DOHH2 (cell line): Measurements from ENCODE around the gene SLC9A6.

ENCODE experiments used
- H3F3A ChIP-seq: fragments of 200-600 bp; sonication (generic), shearing (Covaris generic); 2 replicates; pipeline ENCODE4 v1.6.0; 2016; ENCODE audit warnings: antibody characterized with exemption, mild to moderate bottlenecking; ENCODE audit not compliant: control insufficient read depth, insufficient read depth
- H3K27ac ChIP-seq: fragments of 200-600 bp; sonication (generic); 2 replicates; pipeline ENCODE4 v1.5.1; 2014; ENCODE audit warnings: low read depth, mild to moderate bottlenecking, low read length, moderate library complexity
- H3K27me3 ChIP-seq: fragments of 200-600 bp; sonication (generic); 2 replicates; pipeline ENCODE4 v1.6.1; 2014; ENCODE audit warnings: mild to moderate bottlenecking, low read length, mixed read lengths; ENCODE audit not compliant: control insufficient read depth
- H3K36me3 ChIP-seq: fragments of 200-600 bp; sonication (generic); 2 replicates; pipeline ENCODE4 v1.6.1; 2014; ENCODE audit warnings: mild to moderate bottlenecking, low read length, moderate library complexity, mixed read lengths; ENCODE audit not compliant: control insufficient read depth
- H3K4me1 ChIP-seq: fragments of 200-600 bp; sonication (generic); 2 replicates; pipeline ENCODE4 v1.6.1; 2014; ENCODE audit warnings: mild to moderate bottlenecking, low read length, mixed read lengths; ENCODE audit not compliant: control insufficient read depth
- H3K4me2 ChIP-seq: fragments of 200-600 bp; sonication (generic); 2 replicates; pipeline ENCODE4 v1.6.0; 2014; ENCODE audit warnings: mild to moderate bottlenecking, low read length, moderate library complexity
- H3K4me3 ChIP-seq: fragments of 200-600 bp; sonication (generic); 2 replicates; pipeline ENCODE4 v1.5.1; 2014; ENCODE audit warnings: mild to moderate bottlenecking, low read length, mixed read lengths
- H3K79me2 ChIP-seq: fragments of 200-600 bp; sonication (generic); 2 replicates; pipeline ENCODE4 v1.6.1; 2014; ENCODE audit warnings: mild to moderate bottlenecking, low read length, mixed read lengths; ENCODE audit not compliant: control insufficient read depth
- H3K9me2 ChIP-seq: fragments of 200-600 bp; sonication (generic); replicated peaks from 2 replicates; pipeline ENCODE4 v1.6.1; 2014; ENCODE audit warnings: mild to moderate bottlenecking, low read length, mixed read lengths; ENCODE audit not compliant: control insufficient read depth
- H3K9me3 ChIP-seq: fragments of 200-600 bp; sonication (generic); 2 replicates; pipeline ENCODE4 v1.6.1; 2014; ENCODE audit warnings: antibody characterized with exemption, low read length, mixed read lengths; ENCODE audit not compliant: control insufficient read depth, insufficient read depth
- H4K20me1 ChIP-seq: fragments of 200-600 bp; sonication (generic); 2 replicates; pipeline ENCODE4 v1.6.0; 2014; ENCODE audit warnings: low read depth, mild to moderate bottlenecking, antibody characterized with exemption, low read length, moderate library complexity; ENCODE audit not compliant: control insufficient read depth, insufficient read depth
- CTCF ChIP-seq: fragments of 200-600 bp; sonication (generic); IDR thresholded peaks from one replicate; pipeline ENCODE4 v1.5.1; 2014; ENCODE audit warnings: antibody characterized with exemption, mild to moderate bottlenecking, low read depth, low read length; ENCODE audit not compliant: poor library complexity, severe bottlenecking
- EZH2phosphoT487 ChIP-seq: fragments of 200-600 bp; sonication (generic); IDR thresholded peaks from 2 replicates; pipeline ENCODE4 v1.6.1; 2017; ENCODE audit warnings: borderline replicate concordance, mild to moderate bottlenecking, antibody characterized with exemption, low read length, moderate library complexity, mixed read lengths

The SLC9A6 gene

DNA sequence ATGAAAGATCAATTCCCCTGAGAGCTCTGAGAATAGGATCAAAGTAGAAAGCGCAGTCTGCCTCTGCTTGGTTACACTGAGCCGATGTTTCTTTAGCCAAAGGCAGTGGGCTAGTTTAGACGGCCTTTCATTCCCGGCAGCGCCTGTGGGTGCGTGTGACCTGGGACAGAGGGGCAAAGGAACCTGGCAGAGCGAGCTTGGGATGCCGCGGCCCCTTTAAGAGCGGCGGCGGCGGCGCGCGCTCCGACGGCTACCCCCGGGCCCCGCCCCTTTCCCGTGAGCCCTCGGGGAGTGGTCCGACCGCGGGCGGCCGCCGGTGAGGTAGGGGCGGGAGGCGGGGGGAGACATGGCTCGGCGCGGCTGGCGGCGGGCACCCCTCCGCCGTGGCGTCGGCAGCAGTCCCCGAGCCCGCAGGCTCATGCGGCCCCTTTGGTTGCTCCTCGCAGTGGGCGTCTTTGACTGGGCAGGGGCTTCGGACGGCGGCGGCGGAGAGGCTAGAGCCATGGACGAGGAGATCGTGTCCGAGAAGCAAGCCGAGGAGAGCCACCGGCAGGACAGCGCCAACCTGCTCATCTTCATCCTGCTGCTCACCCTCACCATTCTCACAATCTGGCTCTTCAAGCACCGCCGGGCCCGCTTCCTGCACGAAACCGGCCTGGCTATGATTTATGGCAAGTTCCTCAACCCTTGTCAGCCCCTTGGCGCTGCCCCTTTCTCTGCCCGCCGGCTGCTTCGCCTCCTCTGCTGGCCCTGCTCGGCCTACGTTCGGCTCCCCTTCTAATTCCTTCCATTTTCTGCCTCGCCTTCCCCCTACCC is at the start of gene SLC9A6:
SLC9A6 (plus strand) TSS at position 279 of the 816 bp plus-strand sequence; CDS start at position 503, 224 bp downstream.
- H3K79me2 ChIP-seq: peaks cover 45% of the 10 kb centered on the region
- H3K27me3 ChIP-seq: no peaks in the 10 kb centered on the region
- no peaks in the 10 kb centered on the region for H3K36me3 ChIP-seq
- peaks cover 21% of the 10 kb centered on the region for H3K4me1 ChIP-seq
- H3K4me2 ChIP-seq: peak within 1 kb of the TSS; percentile 71
- no peaks in the 10 kb centered on the region for H3F3A ChIP-seq
- peak within 1 kb of the TSS; percentile 41 for H3K27ac ChIP-seq
- peak within 1 kb of the TSS; percentile 88 for H3K4me3 ChIP-seq
- H3K9me2 ChIP-seq: no peaks in the 10 kb centered on the region
- TF ChIP-seq EZH2phosphoT487 (no peak), CTCF (no peak)
- H4K20me1 ChIP-seq: no peaks in the 10 kb centered on the region
- H3K9me3 ChIP-seq: no peaks in the 10 kb centered on the region

GRCh38 chrX:135944486-135944885 is 40.7 kb upstream of the SLC9A6 start:
- Histone ChIP-seq H3K9me3 (no peaks in the 10 kb centered on the region), H3K79me2 (no peaks in the 10 kb centered on the region), H3K27me3 (no peaks in the 10 kb centered on the region), H3K4me1 (no peaks in the 10 kb centered on the region), H3K4me3 (no peak overlapping the region), H3K4me2 (no peak overlapping the region), H3K9me2 (no peaks in the 10 kb centered on the region), H3K27ac (no peak overlapping the region), H3F3A (no peaks in the 10 kb centered on the region), H3K36me3 (no peaks in the 10 kb centered on the region), H4K20me1 (no peaks in the 10 kb centered on the region)
- TF ChIP-seq CTCF (no peak), EZH2phosphoT487 (no peak)

DNA sequence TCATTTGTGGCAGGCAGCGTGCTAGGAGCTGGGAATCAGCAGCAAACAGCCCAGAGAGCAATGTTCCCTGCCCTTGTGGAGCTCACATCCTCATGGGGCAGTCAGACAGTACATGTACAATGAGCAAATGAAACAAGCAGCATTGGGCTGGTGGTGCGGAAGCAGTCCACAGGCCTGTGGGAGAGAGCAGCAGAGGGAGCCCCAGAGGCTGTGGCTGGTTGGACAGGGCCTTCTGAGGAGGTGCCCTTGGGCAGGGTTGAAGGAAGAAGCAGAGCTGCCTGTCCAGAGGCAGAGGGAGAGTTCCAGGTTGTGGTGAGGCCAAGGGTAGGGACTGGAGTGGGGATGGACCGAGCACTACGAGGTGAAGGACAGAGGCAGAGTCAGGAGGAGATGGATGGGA is 33.9 kb upstream of the SLC9A6 start:
- no peaks in the 10 kb centered on the region for H4K20me1 ChIP-seq
- H3K4me3 ChIP-seq: no peak overlapping the region
- H3K4me1 ChIP-seq: no peaks in the 10 kb centered on the region
- no peak overlapping the region for H3K27ac ChIP-seq
- no peaks in the 10 kb centered on the region for H3K9me2 ChIP-seq
- no peaks in the 10 kb centered on the region for H3F3A ChIP-seq
- no peaks in the 10 kb centered on the region for H3K9me3 ChIP-seq
- TF ChIP-seq EZH2phosphoT487 (no peak), CTCF (no peak)
- no peak overlapping the region for H3K4me2 ChIP-seq
- H3K36me3 ChIP-seq: no peaks in the 10 kb centered on the region
- H3K27me3 ChIP-seq: no peaks in the 10 kb centered on the region
- H3K79me2 ChIP-seq: no peaks in the 10 kb centered on the region
